HepG2 (cell line): ENCODE data around the gene TFPI. TPM values are rescaled to one million over a fixed set of nuclear protein-coding genes. Genes with fewer than 3 reads are reported as not detected.

Source experiments
- ARID2 ChIP-seq: sonication (generic); formaldehyde crosslinking; IDR thresholded peaks from 2 replicates; pipeline ENCODE4 v1.8.1; 2022; ENCODE audit warnings: mild to moderate bottlenecking, missing genetic modification reagents, borderline replicate concordance
- E2F1 ChIP-seq: sonication (generic); formaldehyde crosslinking; IDR thresholded peaks from 2 replicates; pipeline ENCODE4 v1.5.0; 2020; ENCODE audit warnings: missing genetic modification reagents
- FOXA3 ChIP-seq: IDR thresholded peaks from 2 replicates; pipeline ENCODE4 v1.6.1; 2016; ENCODE audit warnings: missing genetic modification reagents, missing compliant biosample characterization
- GABPB1 ChIP-seq: IDR thresholded peaks from 2 replicates; pipeline ENCODE4 v1.6.1; 2016; ENCODE audit warnings: mild to moderate bottlenecking, missing genetic modification reagents, moderate library complexity, missing compliant biosample characterization
- HOXA9 ChIP-seq: sonication (generic); formaldehyde crosslinking; IDR thresholded peaks from 2 replicates; pipeline ENCODE4 v1.8.1; 2022; ENCODE audit warnings: missing genetic modification reagents, mild to moderate bottlenecking, moderate library complexity, borderline replicate concordance
- MEF2D ChIP-seq: sonication (generic); formaldehyde crosslinking; IDR thresholded peaks from 2 replicates; pipeline ENCODE4 v1.5.1; 2020; ENCODE audit warnings: mild to moderate bottlenecking, missing genetic modification reagents
- NCOA5 ChIP-seq: sonication (generic); formaldehyde crosslinking; IDR thresholded peaks from 2 replicates; pipeline ENCODE4 v1.4.0; 2020; ENCODE audit warnings: missing genetic modification reagents
- RBFOX2 ChIP-seq: fragments of 200-400 bp; formaldehyde crosslinking; IDR thresholded peaks from 2 replicates; pipeline ENCODE4 v1.6.1; 2017; ENCODE audit warnings: low read depth, mild to moderate bottlenecking, low read length
- THYN1 ChIP-seq: sonication (generic); formaldehyde crosslinking; IDR thresholded peaks from 2 replicates; pipeline ENCODE4 v1.8.1; 2023; ENCODE audit warnings: low read depth, mild to moderate bottlenecking, moderate library complexity, missing genetic modification reagents, borderline replicate concordance
- ZNF350 ChIP-seq: sonication (generic); formaldehyde crosslinking; IDR thresholded peaks from 2 replicates; pipeline ENCODE4 v1.4.0; 2020; ENCODE audit warnings: mild to moderate bottlenecking, low read depth, missing genetic modification reagents, borderline replicate concordance
- ZNF430 ChIP-seq: sonication (generic); formaldehyde crosslinking; IDR thresholded peaks from 2 replicates; pipeline ENCODE4 v1.9.0; 2021; ENCODE audit warnings: mild to moderate bottlenecking, missing genetic modification reagents
- ZNF549 ChIP-seq: sonication (generic); formaldehyde crosslinking; IDR thresholded peaks from 2 replicates; pipeline ENCODE4 v1.5.0; 2020; ENCODE audit warnings: missing genetic modification reagents
- ZNF619 ChIP-seq: sonication (generic); formaldehyde crosslinking; IDR thresholded peaks from 2 replicates; pipeline ENCODE4 v1.4.0; 2020; ENCODE audit warnings: mild to moderate bottlenecking, missing genetic modification reagents
- ZNF766 ChIP-seq: sonication (generic); formaldehyde crosslinking; IDR thresholded peaks from 2 replicates; pipeline ENCODE4 v1.5.0; 2020; ENCODE audit warnings: missing genetic modification reagents, borderline replicate concordance
- polyA plus RNA-seq, 8 experiments: library from polyadenylated mRNA; depleted of rRNA in 3 of 8; stranded (reverse) in 7 of 8; unstranded in 1 of 8; fragments of >200 nt; fragmentation: Illumina TruSeq in 4 of 8; extraction: Trizol in 4 of 8; gene quantifications; 2 replicates each; pipeline versions ENCODE4 v1.2.1 to v1.2.3, GENCODE V29; 2011 to 2016; ENCODE audit warnings: low read depth in 4 of 8, missing spikeins in 1 of 8, mixed read lengths in 1 of 8; ENCODE audit not compliant: insufficient read depth in 1 of 8
- total RNA-seq, 5 experiments: library from RNA; depleted of rRNA; stranded (reverse); fragments of >200 nt; fragmentation: Illumina TruSeq; extraction: Trizol; gene quantifications; 2 replicates each; pipeline ENCODE4 v1.2.3, GENCODE V29; 2016; ENCODE audit warnings: low read depth in 1 of 5
- TF ChIP-seq, protein P1 (sequence below): sonication (generic); formaldehyde crosslinking; IDR thresholded peaks from 2 replicates; pipeline ENCODE4 v1.4.0; 2020; ENCODE audit warnings: missing genetic modification reagents
- TF ChIP-seq, protein P2 (sequence below): IDR thresholded peaks from 2 replicates; pipeline ENCODE4 v1.4.0; 2020; ENCODE audit warnings: mild to moderate bottlenecking, missing genetic modification reagents
- TF ChIP-seq, protein P3 (sequence below): sonication (generic); formaldehyde crosslinking; IDR thresholded peaks from 2 replicates; pipeline ENCODE4 v1.9.0; 2021; ENCODE audit warnings: missing genetic modification reagents, borderline replicate concordance

The TFPI gene
- total and polyA plus RNA-seq, 2 of the 13 experiments (the other 11 are each of a cell fraction or from before 2014, with no cell fraction given) = 301 to 436 TPM

DNA sequence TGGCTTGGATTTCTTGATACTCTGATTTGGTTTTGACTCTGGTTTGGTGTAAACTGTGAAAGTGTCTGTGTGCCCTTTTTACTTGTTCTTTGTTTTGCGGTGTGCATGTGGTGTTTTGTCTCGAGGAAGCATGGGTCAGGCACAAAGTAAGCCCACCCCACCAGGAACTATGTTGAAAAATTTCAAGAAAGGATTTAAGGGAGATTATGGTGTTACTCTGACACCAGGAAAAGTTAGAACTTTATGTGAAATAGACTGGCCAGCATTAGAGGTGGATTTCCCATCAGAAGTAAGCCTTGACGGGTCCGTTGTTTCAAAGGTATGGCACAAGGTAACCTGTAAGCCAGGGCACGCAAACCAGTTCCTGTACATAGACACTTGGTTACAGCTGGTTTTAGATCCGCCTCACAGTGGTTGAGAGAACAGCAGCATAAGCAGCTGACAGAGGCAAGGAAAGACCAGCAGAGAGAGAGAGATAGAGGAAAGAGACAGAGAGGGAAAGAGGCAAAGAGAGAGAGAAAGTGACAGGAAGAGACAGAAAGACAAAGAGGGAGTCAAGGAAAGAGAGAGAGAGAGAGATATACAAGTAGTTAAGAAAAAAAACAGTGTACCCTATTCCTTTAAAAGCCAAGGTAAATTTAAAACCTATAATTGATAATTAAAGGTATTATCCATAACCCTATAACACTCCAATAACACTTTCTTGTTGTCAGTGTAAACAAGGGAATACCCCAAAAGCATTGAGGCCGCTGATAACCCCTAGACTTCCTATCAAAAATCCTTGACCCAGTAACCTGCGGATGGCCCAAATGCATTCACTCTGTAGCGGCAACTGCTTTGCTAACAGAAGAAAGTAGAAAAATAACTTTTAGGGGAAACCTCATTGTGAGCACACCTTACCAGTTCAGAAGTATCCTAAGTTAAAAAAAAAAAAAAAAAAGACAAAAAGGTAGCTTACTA lies 42.6 kb downstream of the TFPI start (continued):
- TF ChIP-seq, protein P1, sequence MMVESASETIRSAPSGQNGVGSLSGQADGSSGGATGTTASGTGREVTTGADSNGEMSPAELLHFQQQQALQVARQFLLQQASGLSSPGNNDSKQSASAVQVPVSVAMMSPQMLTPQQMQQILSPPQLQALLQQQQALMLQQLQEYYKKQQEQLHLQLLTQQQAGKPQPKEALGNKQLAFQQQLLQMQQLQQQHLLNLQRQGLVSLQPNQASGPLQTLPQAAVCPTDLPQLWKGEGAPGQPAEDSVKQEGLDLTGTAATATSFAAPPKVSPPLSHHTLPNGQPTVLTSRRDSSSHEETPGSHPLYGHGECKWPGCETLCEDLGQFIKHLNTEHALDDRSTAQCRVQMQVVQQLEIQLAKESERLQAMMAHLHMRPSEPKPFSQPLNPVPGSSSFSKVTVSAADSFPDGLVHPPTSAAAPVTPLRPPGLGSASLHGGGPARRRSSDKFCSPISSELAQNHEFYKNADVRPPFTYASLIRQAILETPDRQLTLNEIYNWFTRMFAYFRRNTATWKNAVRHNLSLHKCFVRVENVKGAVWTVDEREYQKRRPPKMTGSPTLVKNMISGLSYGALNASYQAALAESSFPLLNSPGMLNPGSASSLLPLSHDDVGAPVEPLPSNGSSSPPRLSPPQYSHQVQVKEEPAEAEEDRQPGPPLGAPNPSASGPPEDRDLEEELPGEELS (CRISPR knock-in tag) = peak; percentile 54; the same call in 1 of the 2 replicates
- TF ChIP-seq RBFOX2 = peak; percentile 33; the same call in 1 of the 2 replicates
- TF ChIP-seq ZNF430 (CRISPR knock-in tag) = peak; percentile 79
- no peak for TF ChIP-seq MEF2D (CRISPR knock-in tag)
- peak; percentile 38; the same call in 1 of the 2 replicates for TF ChIP-seq ZNF766 (CRISPR knock-in tag)
- 0 out of 2 replicates have a peak, but pooled peaks have one; percentile 28 for TF ChIP-seq NCOA5 (CRISPR knock-in tag)
- peak; percentile 71 for TF ChIP-seq FOXA3 (CRISPR knock-in tag)
- TF ChIP-seq, protein P2, sequence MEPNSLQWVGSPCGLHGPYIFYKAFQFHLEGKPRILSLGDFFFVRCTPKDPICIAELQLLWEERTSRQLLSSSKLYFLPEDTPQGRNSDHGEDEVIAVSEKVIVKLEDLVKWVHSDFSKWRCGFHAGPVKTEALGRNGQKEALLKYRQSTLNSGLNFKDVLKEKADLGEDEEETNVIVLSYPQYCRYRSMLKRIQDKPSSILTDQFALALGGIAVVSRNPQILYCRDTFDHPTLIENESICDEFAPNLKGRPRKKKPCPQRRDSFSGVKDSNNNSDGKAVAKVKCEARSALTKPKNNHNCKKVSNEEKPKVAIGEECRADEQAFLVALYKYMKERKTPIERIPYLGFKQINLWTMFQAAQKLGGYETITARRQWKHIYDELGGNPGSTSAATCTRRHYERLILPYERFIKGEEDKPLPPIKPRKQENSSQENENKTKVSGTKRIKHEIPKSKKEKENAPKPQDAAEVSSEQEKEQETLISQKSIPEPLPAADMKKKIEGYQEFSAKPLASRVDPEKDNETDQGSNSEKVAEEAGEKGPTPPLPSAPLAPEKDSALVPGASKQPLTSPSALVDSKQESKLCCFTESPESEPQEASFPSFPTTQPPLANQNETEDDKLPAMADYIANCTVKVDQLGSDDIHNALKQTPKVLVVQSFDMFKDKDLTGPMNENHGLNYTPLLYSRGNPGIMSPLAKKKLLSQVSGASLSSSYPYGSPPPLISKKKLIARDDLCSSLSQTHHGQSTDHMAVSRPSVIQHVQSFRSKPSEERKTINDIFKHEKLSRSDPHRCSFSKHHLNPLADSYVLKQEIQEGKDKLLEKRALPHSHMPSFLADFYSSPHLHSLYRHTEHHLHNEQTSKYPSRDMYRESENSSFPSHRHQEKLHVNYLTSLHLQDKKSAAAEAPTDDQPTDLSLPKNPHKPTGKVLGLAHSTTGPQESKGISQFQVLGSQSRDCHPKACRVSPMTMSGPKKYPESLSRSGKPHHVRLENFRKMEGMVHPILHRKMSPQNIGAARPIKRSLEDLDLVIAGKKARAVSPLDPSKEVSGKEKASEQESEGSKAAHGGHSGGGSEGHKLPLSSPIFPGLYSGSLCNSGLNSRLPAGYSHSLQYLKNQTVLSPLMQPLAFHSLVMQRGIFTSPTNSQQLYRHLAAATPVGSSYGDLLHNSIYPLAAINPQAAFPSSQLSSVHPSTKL (CRISPR knock-in tag) = no peak; the same call in 1 of the 2 replicates
- TF ChIP-seq ZNF619 (CRISPR knock-in tag) = peak; percentile 11; the same call in 1 of the 2 replicates
- TF ChIP-seq ZNF549 (CRISPR knock-in tag) = 0 out of 2 replicates have a peak, but pooled peaks have one; percentile 55
- no peak for TF ChIP-seq THYN1 (CRISPR knock-in tag)
- TF ChIP-seq ZNF350 (CRISPR knock-in tag) = no peak
- TF ChIP-seq, protein P3, sequence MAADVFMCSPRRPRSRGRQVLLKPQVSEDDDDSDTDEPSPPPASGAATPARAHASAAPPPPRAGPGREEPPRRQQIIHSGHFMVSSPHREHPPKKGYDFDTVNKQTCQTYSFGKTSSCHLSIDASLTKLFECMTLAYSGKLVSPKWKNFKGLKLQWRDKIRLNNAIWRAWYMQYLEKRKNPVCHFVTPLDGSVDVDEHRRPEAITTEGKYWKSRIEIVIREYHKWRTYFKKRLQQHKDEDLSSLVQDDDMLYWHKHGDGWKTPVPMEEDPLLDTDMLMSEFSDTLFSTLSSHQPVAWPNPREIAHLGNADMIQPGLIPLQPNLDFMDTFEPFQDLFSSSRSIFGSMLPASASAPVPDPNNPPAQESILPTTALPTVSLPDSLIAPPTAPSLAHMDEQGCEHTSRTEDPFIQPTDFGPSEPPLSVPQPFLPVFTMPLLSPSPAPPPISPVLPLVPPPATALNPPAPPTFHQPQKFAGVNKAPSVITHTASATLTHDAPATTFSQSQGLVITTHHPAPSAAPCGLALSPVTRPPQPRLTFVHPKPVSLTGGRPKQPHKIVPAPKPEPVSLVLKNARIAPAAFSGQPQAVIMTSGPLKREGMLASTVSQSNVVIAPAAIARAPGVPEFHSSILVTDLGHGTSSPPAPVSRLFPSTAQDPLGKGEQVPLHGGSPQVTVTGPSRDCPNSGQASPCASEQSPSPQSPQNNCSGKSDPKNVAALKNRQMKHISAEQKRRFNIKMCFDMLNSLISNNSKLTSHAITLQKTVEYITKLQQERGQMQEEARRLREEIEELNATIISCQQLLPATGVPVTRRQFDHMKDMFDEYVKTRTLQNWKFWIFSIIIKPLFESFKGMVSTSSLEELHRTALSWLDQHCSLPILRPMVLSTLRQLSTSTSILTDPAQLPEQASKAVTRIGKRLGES = 0 out of 2 replicates have a peak, but pooled peaks have one; percentile 29
- 0 out of 2 replicates have a peak, but pooled peaks have one; percentile 31 for TF ChIP-seq HOXA9
- peak; percentile 47; the same call in 1 of the 2 replicates for TF ChIP-seq E2F1 (CRISPR knock-in tag)
- TF ChIP-seq ARID2 (CRISPR knock-in tag) = peak; percentile 46; the same call in 1 of the 2 replicates
- 0 out of 2 replicates have a peak, but pooled peaks have one; percentile 2 for TF ChIP-seq GABPB1 (CRISPR knock-in tag)
